Fibroblast of lung (primary cell): Measurements from ENCODE around the gene NIPAL1.

Experiments used
- CTCF ChIP-seq, 2 donors: IDR thresholded peaks in 1 of 2; conservative IDR thresholded peaks in 1 of 2; 1 replicate in 1 of 2; 2 replicates in 1 of 2; pipeline ENCODE4 v1.5.1; 2011 to 2012; ENCODE audit warnings: low read length in 2 of 2, control low read depth in 1 of 2, inconsistent platforms in 1 of 2, low read depth in 1 of 2, mild to moderate bottlenecking in 1 of 2
- EZH2 ChIP-seq: IDR thresholded peaks from 2 replicates; pipeline ENCODE4 v1.5.1; 2012; ENCODE audit warnings: low read length, control low read depth, mild to moderate bottlenecking; ENCODE audit errors: missing control alignments

- TF ChIP-seq EZH2 = no peak
- TF ChIP-seq CTCF (conservative IDR thresholded peaks at IDR 0.05 in 1 of 2, IDR thresholded peaks at IDR 0.05 in 1 of 2; ENCODE audit: low read depth in 1 of 2, low read length in 2 of 2) = no peak
These were observed 34.5 kb downstream of the NIPAL1 start for GRCh38 chr4:48051078-48051477.
